Osteoblast (primary cell): ENCODE data around the gene EMID1. TPM values are rescaled to one million over a fixed set of nuclear protein-coding genes. Genes with fewer than 3 reads are reported as not detected.
A peak's percentile ranks its signal among the peaks of the same experiment; 100 is the strongest.

Source experiments
- DNase-seq: peaks from one replicate; pipeline ENCODE4 v3.0.0; 2011; ENCODE audit warnings: low spot score, mixed read lengths; ENCODE audit not compliant: insufficient read length; ENCODE audit errors: missing footprints
- H2AFZ ChIP-seq: 2 replicates; pipeline ENCODE4 v1.6.0; 2011; ENCODE audit warnings: mild to moderate bottlenecking, low read length
- H3K27ac ChIP-seq: 2 replicates; pipeline ENCODE4 v1.5.1; 2011; ENCODE audit warnings: mild to moderate bottlenecking, low read depth, low read length, moderate library complexity
- H3K27me3 ChIP-seq: 2 replicates; pipeline ENCODE4 v1.6.0; 2012; ENCODE audit warnings: mild to moderate bottlenecking, control low read depth, inconsistent platforms, low read length, moderate library complexity; ENCODE audit not compliant: insufficient read depth
- H3K36me3 ChIP-seq: 2 replicates; pipeline ENCODE4 v1.5.1; 2011; ENCODE audit warnings: mild to moderate bottlenecking, low read length, control low read depth, moderate library complexity; ENCODE audit not compliant: insufficient read depth
- H3K4me1 ChIP-seq: 2 replicates; pipeline ENCODE4 v1.5.1; 2011; ENCODE audit warnings: mild to moderate bottlenecking, low read length, control low read depth, moderate library complexity; ENCODE audit not compliant: insufficient read depth
- H3K4me2 ChIP-seq: 2 replicates; pipeline ENCODE4 v1.6.0; 2011; ENCODE audit warnings: mild to moderate bottlenecking, low read length; ENCODE audit not compliant: insufficient read depth
- H3K4me3 ChIP-seq: fragments of 200-600 bp; sonication (generic); 3 replicates; pipeline ENCODE4 v1.5.1; 2012; ENCODE audit warnings: mild to moderate bottlenecking, low read length, inconsistent platforms; ENCODE audit not compliant: insufficient read depth
- H3K79me2 ChIP-seq: 2 replicates; pipeline ENCODE4 v1.6.0; 2012; ENCODE audit warnings: mild to moderate bottlenecking, low read length, control low read depth, inconsistent platforms; ENCODE audit not compliant: insufficient read depth
- H3K9me3 ChIP-seq: 2 replicates; pipeline ENCODE4 v1.5.1; 2011; ENCODE audit warnings: low read depth, low read length, control low read depth
- H4K20me1 ChIP-seq: 2 replicates; pipeline ENCODE4 v1.6.0; 2012; ENCODE audit warnings: mild to moderate bottlenecking, low read length, control low read depth; ENCODE audit not compliant: insufficient read depth
- total RNA-seq: library from RNA; depleted of rRNA; stranded (reverse); fragments of >200 nt; gene quantifications from 2 replicates; pipeline ENCODE4 v1.2.3, GENCODE V29; 2012
- TF ChIP-seq, protein P1 (sequence below): IDR thresholded peaks from 2 replicates; pipeline ENCODE4 v1.5.1; 2011; ENCODE audit warnings: mild to moderate bottlenecking, low read depth, low read length, moderate library complexity; ENCODE audit errors: extremely low read depth

EMID1 gene
- total RNA-seq, 1 donor, result under 0.01 TPM

DNA sequence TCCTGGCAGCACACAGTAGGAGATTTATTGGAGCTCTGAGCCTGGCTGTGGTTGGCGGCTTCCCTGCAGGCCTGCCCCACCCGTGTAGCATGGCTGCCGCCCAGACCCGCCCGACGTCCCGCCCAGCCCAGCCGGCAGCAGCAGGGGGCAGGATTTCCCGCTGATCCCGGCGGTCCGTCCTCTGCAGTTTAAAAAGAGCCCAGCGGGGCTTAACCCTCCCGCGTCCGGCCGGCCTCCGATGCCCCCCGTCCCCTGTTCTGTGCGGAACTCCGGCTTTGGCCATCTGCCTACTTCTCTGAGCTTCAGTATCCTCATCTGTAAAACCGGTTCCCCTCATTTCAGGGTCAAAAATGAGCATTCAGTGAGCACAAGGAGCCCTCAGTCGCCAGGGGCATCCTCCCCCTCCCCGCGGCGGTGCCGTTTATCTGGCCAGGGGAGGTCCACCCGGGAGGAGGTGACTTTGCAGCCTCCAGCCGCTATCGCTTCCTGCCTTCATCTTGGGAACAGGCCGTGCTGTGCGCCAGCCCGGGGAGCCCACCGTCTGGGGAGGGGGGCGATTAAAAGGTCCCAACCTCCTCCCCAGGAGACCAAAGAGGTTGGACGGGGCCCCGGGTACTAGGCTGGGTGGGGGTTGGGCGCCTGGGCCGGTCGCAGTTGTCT is 100.6 kb downstream of the EMID1 start, which contains the start of gene GAS2L1:
TSS of gene GAS2L1 (plus strand) at position 476 of the 660 bp plus-strand sequence. CDS start 1,456 bp downstream, outside the sequence.
- Histone ChIP-seq H2AFZ (peak within 1 kb of the TSS; percentile 99), H3K36me3 (no peaks in the 10 kb centered on the region), H3K9me3 (no peaks in the 10 kb centered on the region), H3K4me2 (peak within 1 kb of the TSS; percentile 95), H3K79me2 (peaks cover 32% of the 10 kb centered on the region), H3K27me3 (no peaks in the 10 kb centered on the region), H3K4me3 (peak within 1 kb of the TSS; percentile 81), H3K4me1 (peaks cover 31% of the 10 kb centered on the region), H3K27ac (peak within 1 kb of the TSS; percentile 65), H4K20me1 (peaks cover 8% of the 10 kb centered on the region)
- TF ChIP-seq, protein P1, sequence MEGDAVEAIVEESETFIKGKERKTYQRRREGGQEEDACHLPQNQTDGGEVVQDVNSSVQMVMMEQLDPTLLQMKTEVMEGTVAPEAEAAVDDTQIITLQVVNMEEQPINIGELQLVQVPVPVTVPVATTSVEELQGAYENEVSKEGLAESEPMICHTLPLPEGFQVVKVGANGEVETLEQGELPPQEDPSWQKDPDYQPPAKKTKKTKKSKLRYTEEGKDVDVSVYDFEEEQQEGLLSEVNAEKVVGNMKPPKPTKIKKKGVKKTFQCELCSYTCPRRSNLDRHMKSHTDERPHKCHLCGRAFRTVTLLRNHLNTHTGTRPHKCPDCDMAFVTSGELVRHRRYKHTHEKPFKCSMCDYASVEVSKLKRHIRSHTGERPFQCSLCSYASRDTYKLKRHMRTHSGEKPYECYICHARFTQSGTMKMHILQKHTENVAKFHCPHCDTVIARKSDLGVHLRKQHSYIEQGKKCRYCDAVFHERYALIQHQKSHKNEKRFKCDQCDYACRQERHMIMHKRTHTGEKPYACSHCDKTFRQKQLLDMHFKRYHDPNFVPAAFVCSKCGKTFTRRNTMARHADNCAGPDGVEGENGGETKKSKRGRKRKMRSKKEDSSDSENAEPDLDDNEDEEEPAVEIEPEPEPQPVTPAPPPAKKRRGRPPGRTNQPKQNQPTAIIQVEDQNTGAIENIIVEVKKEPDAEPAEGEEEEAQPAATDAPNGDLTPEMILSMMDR, result peak; percentile 56
- DNase-seq, result peak; percentile 100

DNA sequence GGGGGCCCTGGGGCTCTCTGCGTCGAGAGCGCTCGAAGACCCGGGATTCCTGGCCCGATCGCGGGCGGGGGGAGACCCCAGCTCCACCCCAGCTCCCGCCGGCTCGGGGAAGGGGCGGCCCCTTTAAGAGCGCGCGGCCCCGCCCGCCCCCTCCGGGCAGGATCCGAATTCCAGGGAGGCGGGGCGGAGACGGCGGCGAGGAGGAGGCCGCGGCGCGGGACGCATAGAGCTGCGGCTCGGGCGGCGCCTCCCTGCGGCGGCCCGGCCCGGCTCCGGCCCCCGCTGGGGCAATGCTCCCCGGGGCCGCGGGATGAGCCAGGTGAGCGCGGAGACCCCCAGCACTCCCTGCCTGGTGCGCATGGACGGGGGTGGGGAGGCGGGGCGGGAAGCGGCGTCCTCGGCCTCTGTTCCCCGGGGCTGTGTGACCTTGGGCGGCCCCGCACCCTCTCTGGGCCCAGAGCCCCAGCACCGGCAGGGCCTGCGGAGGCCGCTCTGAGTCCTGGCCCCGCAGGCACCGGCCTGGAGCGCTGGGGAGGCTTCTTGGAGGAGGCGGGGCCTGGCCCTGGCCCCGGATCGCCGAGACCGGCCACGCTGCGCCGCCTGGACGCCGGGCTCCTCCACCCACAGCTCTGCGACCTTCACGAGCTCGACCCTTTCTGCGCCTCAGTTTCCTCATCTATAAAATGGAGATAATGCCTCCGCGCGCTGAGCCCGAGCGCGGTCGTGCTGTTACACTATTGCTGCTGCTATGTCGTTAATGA is 101.3 kb downstream of the EMID1 start:
- Histone ChIP-seq H3K79me2 (peaks cover 32% of the 10 kb centered on the region), H3K9me3 (no peaks in the 10 kb centered on the region), H3K27me3 (no peaks in the 10 kb centered on the region), H3K4me1 (peaks cover 37% of the 10 kb centered on the region), H3K4me2 (peak overlapping the region; percentile 95), H3K27ac (peak overlapping the region; percentile 65), H4K20me1 (peaks cover 8% of the 10 kb centered on the region), H2AFZ (peak overlapping the region; percentile 99), H3K4me3 (peak overlapping the region; percentile 81), H3K36me3 (no peaks in the 10 kb centered on the region)
- peak; percentile 99 for DNase-seq
- TF ChIP-seq, protein P1, result no peak

DNA sequence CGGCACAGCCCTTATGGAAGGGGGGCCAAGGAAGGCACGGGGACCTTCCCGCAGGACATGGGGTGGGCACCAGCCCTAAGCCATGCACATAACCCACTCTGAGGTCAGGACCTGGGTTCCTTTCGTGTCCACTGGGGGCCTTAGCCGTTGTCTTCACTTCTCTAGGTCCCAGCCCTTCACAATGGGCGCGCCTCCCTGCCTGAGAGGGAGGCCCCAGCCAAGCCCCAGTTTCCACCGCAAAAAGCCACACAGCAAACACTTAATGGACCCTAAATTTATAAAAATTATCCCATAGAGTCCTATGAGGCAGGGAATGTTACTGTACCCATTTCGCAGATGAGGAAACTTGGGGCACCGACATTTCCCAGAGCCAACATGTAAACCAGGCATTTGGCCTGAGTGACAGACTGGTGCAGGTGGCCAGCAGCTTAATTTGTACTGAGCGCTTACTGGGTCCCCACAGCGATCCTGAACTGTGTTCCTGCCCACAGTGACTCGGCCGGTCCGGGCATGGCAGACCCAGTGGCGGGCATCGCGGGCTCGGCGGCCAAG is 102.0 kb downstream of the EMID1 start:
- H3K9me3 ChIP-seq, result no peaks in the 10 kb centered on the region
- DNase-seq, result peak; percentile 86
- peak overlapping the region; percentile 81 for H3K4me3 ChIP-seq
- peak overlapping the region; percentile 85 for H2AFZ ChIP-seq
- H3K4me1 ChIP-seq, result peaks cover 37% of the 10 kb centered on the region
- H3K4me2 ChIP-seq, result peak overlapping the region; percentile 95
- peaks cover 9% of the 10 kb centered on the region for H4K20me1 ChIP-seq
- TF ChIP-seq, protein P1, result no peak
- H3K27me3 ChIP-seq, result no peaks in the 10 kb centered on the region
- H3K36me3 ChIP-seq, result no peaks in the 10 kb centered on the region
- H3K27ac ChIP-seq, result peak overlapping the region; percentile 65
- H3K79me2 ChIP-seq, result peaks cover 32% of the 10 kb centered on the region
